ENCODE data around the gene GATA2. TPM values are rescaled to one million over a fixed set of nuclear protein-coding genes. Genes with fewer than 3 reads are reported as not detected.

GATA2 gene
- total and polyA plus RNA-seq, 2 experiments from 2014 or later: 0.52 to 0.83 TPM

DNA sequence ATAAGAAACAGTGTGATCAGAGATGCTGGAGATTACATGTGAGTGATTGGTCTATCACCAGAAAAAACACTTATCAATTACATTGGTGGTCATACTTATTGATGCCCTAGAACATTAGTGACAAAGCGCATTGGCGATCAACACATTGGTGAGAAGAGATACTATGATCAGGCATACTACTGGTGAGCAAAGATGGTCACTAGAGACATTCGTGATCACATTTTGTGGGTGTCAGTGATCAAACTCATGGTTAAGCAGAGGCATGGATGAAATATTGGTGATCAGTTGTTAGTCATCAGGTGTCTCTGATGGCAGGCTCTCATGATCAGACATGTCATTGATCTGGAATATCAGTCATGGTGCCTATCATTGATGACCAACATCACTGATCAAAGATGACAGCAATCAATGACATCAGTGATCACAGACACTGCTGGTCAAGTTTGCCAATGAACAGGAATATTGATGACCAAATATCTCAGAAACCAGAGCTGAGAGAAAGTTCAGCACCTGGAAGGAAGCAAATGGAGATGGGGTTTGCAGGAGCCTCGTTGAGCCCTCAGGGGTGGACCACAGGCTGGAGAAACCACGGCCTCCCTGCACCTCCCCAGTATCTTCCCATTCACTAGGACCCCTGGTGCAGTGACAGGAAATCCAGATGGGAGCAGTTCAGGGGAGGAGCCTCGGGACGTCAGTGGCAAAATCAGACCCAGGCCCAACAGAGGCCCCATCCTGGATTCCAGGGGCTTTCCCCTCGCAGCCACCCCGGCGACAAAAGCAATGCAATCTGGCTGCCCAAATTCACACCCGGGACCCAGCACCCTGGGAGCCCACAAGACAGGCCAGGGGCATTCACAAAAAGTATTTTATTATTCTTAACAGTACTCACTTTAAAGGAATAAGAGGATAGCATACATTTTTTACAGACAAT, 14.2 kb downstream of the GATA2 start:
- H3K9me2 ChIP-seq (ENCODE audit: insufficient read depth): peaks cover 11% of the 10 kb centered on the region
- H3K4me2 ChIP-seq: no peak overlapping the region
- no peaks in the 10 kb centered on the region; the same call in 2 of the 3 replicates for H3K9me3 Mint-ChIP-seq
- peaks cover 11% of the 10 kb centered on the region for H3F3A ChIP-seq (replicated peaks; ENCODE audit: low read depth)
- ATAC-seq (no peak), DNase-seq (ENCODE audit: low spot score) (no peak)
- no peaks in the 10 kb centered on the region for H3K36me3 ChIP-seq (ENCODE audit: insufficient read depth)
- no peak overlapping the region for H2AFZ ChIP-seq
- peaks cover 40% of the 10 kb centered on the region for H3K4me1 ChIP-seq (ENCODE audit: insufficient read depth)
- H3K27me3 ChIP-seq (ENCODE audit: insufficient read depth): peaks cover 100% of the 10 kb centered on the region
- no peaks in the 10 kb centered on the region for H3K36me3 Mint-ChIP-seq (ENCODE audit: low read depth)
- no peak overlapping the region for H3K4me3 ChIP-seq
- H3K27ac Mint-ChIP-seq: no peak overlapping the region
- H3K4me1 Mint-ChIP-seq: peaks cover 57% of the 10 kb centered on the region
- no peak overlapping the region for H3K27ac ChIP-seq (ENCODE audit: low read depth)
- H4K20me1 ChIP-seq (replicated peaks; ENCODE audit: insufficient read depth): 0 out of 2 replicates have a peak, but pooled peaks cover 3% of the 10 kb centered on the region
- TF ChIP-seq, protein P1, sequence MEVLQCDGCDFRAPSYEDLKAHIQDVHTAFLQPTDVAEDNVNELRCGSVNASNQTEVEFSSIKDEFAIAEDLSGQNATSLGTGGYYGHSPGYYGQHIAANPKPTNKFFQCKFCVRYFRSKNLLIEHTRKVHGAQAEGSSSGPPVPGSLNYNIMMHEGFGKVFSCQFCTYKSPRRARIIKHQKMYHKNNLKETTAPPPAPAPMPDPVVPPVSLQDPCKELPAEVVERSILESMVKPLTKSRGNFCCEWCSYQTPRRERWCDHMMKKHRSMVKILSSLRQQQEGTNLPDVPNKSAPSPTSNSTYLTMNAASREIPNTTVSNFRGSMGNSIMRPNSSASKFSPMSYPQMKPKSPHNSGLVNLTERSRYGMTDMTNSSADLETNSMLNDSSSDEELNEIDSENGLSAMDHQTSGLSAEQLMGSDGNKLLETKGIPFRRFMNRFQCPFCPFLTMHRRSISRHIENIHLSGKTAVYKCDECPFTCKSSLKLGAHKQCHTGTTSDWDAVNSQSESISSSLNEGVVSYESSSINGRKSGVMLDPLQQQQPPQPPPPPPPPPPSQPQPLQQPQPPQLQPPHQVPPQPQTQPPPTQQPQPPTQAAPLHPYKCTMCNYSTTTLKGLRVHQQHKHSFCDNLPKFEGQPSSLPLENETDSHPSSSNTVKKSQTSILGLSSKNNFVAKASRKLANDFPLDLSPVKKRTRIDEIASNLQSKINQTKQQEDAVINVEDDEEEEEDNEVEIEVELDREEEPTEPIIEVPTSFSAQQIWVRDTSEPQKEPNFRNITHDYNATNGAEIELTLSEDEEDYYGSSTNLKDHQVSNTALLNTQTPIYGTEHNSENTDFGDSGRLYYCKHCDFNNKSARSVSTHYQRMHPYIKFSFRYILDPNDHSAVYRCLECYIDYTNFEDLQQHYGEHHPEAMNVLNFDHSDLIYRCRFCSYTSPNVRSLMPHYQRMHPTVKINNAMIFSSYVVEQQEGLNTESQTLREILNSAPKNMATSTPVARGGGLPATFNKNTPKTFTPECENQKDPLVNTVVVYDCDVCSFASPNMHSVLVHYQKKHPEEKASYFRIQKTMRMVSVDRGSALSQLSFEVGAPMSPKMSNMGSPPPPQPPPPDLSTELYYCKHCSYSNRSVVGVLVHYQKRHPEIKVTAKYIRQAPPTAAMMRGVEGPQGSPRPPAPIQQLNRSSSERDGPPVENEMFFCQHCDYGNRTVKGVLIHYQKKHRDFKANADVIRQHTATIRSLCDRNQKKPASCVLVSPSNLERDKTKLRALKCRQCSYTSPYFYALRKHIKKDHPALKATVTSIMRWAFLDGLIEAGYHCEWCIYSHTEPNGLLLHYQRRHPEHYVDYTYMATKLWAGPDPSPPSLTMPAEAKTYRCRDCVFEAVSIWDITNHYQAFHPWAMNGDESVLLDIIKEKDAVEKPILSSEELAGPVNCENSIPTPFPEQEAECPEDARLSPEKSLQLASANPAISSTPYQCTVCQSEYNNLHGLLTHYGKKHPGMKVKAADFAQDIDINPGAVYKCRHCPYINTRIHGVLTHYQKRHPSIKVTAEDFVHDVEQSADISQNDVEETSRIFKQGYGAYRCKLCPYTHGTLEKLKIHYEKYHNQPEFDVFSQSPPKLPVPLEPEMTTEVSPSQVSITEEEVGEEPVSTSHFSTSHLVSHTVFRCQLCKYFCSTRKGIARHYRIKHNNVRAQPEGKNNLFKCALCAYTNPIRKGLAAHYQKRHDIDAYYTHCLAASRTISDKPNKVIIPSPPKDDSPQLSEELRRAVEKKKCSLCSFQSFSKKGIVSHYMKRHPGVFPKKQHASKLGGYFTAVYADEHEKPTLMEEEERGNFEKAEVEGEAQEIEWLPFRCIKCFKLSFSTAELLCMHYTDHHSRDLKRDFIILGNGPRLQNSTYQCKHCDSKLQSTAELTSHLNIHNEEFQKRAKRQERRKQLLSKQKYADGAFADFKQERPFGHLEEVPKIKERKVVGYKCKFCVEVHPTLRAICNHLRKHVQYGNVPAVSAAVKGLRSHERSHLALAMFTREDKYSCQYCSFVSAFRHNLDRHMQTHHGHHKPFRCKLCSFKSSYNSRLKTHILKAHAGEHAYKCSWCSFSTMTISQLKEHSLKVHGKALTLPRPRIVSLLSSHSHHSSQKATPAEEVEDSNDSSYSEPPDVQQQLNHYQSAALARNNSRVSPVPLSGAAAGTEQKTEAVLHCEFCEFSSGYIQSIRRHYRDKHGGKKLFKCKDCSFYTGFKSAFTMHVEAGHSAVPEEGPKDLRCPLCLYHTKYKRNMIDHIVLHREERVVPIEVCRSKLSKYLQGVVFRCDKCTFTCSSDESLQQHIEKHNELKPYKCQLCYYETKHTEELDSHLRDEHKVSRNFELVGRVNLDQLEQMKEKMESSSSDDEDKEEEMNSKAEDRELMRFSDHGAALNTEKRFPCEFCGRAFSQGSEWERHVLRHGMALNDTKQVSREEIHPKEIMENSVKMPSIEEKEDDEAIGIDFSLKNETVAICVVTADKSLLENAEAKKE (CRISPR knock-in tag; IDR thresholded peaks at IDR 0.05): no peak
- no peak for TF ChIP-seq EZH2phosphoT487 (IDR thresholded peaks at IDR 0.05; ENCODE audit: unreplicated experiment)
- TF ChIP-seq, protein P2, sequence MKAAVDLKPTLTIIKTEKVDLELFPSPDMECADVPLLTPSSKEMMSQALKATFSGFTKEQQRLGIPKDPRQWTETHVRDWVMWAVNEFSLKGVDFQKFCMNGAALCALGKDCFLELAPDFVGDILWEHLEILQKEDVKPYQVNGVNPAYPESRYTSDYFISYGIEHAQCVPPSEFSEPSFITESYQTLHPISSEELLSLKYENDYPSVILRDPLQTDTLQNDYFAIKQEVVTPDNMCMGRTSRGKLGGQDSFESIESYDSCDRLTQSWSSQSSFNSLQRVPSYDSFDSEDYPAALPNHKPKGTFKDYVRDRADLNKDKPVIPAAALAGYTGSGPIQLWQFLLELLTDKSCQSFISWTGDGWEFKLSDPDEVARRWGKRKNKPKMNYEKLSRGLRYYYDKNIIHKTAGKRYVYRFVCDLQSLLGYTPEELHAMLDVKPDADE (IDR thresholded peaks at IDR 0.05): no peak
- peaks cover 98% of the 10 kb centered on the region for H3K27me3 Mint-ChIP-seq (ENCODE audit: insufficient read depth, low read depth, poor library complexity)
- no peak overlapping the region for H3K4me3 Mint-ChIP-seq
- H3K79me2 ChIP-seq (replicated peaks; ENCODE audit: insufficient read depth): no peaks in the 10 kb centered on the region

Measured in GM23338 (cell line).